H1 (cell line): ENCODE measurements around the gene DDX56. TPM values are rescaled to one million over a fixed set of nuclear protein-coding genes. Genes with fewer than 3 reads are reported as not detected.

ENCODE experiments used
- CTCF ChIA-PET: fragments of 300-600 bp; sonication (Branson Sonifier 250); formaldehyde crosslinking; loops from one replicate; lab custom pipeline; 2021; ENCODE audit not compliant: partially characterized antibody; lab: Charles Lee
- POLR2A ChIA-PET: fragments of 300-600 bp; sonication (Branson Sonifier 250); formaldehyde crosslinking; loops from one replicate; lab custom pipeline; 2021; ENCODE audit warnings: inconsistent platforms; ENCODE audit not compliant: partially characterized antibody; lab: Charles Lee
- DNase-seq, 2 experiments: peaks; one replicate each; pipeline versions ENCODE4 v3.0.0 to v3.0.0-alpha.2; 2010 to 2022; ENCODE audit warnings: low spot score in 2 of 2, low read depth in 1 of 2, mixed read lengths in 1 of 2
- FAIRE-seq: peaks from 2 replicates; lab custom pipeline; 2011; peaks lifted over from hg19 to GRCh38; lab: Jason Lieb, UNC
- H2AFZ ChIP-seq: 2 replicates; pipeline ENCODE4 v1.8.1; 2012; ENCODE audit warnings: low read length, inconsistent platforms
- H2AK5ac ChIP-seq: 2 replicates; pipeline ENCODE4 v1.6.1; 2013; ENCODE audit warnings: low read depth, low read length
- H2BK120ac ChIP-seq: replicated peaks from 2 replicates; pipeline ENCODE3; 2013; ENCODE audit warnings: low read depth, low read length, inconsistent platforms
- H2BK12ac ChIP-seq: 2 replicates; pipeline ENCODE4 v1.6.1; 2013; ENCODE audit warnings: low read depth, low read length
- H2BK15ac ChIP-seq: 2 replicates; pipeline ENCODE4 v1.6.1; 2013; ENCODE audit warnings: low read length
- H2BK20ac ChIP-seq: 2 replicates; pipeline ENCODE4 v1.6.1; 2013; ENCODE audit warnings: low read length
- H2BK5ac ChIP-seq: 2 replicates; pipeline ENCODE4 v1.6.1; 2013; ENCODE audit warnings: low read depth, low read length
- H3K14ac ChIP-seq: 2 replicates; pipeline ENCODE4 v1.6.1; 2013; ENCODE audit warnings: inconsistent platforms; ENCODE audit not compliant: insufficient read length
- H3K18ac ChIP-seq: 2 replicates; pipeline ENCODE4 v1.6.1; 2013; ENCODE audit warnings: low read length; ENCODE audit errors: extremely low read depth
- H3K23ac ChIP-seq: 2 replicates; pipeline ENCODE4 v1.6.1; 2013; ENCODE audit warnings: inconsistent platforms; ENCODE audit not compliant: insufficient read length
- H3K23me2 ChIP-seq: 2 replicates; pipeline ENCODE4 v1.6.1; 2013; ENCODE audit warnings: low read depth, low read length
- H3K27ac ChIP-seq: 2 replicates; pipeline ENCODE4 v1.6.1; 2011; ENCODE audit warnings: low read depth, low read length, inconsistent platforms
- H3K27me3 ChIP-seq, 4 experiments: replicated peaks in 1 of 4; 1 replicate in 1 of 4; 2 replicates in 3 of 4; pipeline versions ENCODE4 v1.6.1 to v1.8.1; 2011 to 2013; ENCODE audit warnings: low read length in 3 of 4, mild to moderate bottlenecking in 3 of 4, inconsistent platforms in 2 of 4, mixed read lengths in 2 of 4, moderate library complexity in 1 of 4; ENCODE audit not compliant: control insufficient read depth in 3 of 4, insufficient read depth in 3 of 4; ENCODE audit errors: extremely low read depth in 1 of 4
- H3K36me3 ChIP-seq, 4 experiments: 2 replicates each; pipeline versions ENCODE4 v1.6.1 to v1.8.1; 2011 to 2013; ENCODE audit warnings: mild to moderate bottlenecking in 4 of 4, low read length in 3 of 4, moderate library complexity in 2 of 4, control low read depth in 1 of 4, inconsistent platforms in 1 of 4; ENCODE audit not compliant: insufficient read depth in 4 of 4, control insufficient read depth in 2 of 4
- H3K4ac ChIP-seq: replicated peaks from 2 replicates; pipeline ENCODE3; 2013; ENCODE audit warnings: low read length, low read depth, mixed read lengths, inconsistent platforms; ENCODE audit not compliant: insufficient read length
- H3K4me1 ChIP-seq, 4 experiments: replicated peaks in 1 of 4; 1 replicate in 1 of 4; 2 replicates in 3 of 4; pipeline versions ENCODE4 v1.6.1 to v1.8.1; 2011 to 2013; ENCODE audit warnings: low read length in 3 of 4, inconsistent platforms in 2 of 4, mixed read lengths in 1 of 4; ENCODE audit not compliant: insufficient read depth in 4 of 4, control insufficient read depth in 3 of 4
- H3K4me2 ChIP-seq, 2 experiments: 2 replicates each; pipeline versions ENCODE4 v1.6.1 to v1.8.1; 2011 to 2013; ENCODE audit warnings: low read depth in 2 of 2, low read length in 2 of 2, control low read depth in 1 of 2, inconsistent platforms in 1 of 2, mild to moderate bottlenecking in 1 of 2; ENCODE audit not compliant: insufficient read depth in 1 of 2
- H3K4me3 ChIP-seq, 4 experiments: fragments of 200-600, 300-600 bp in 1 of 4; sonication (generic), shearing (Covaris generic), sonication (Bioruptor Twin) in 1 of 4; 2 replicates each; pipeline versions ENCODE4 v1.5.1 to v1.8.1; 2011 to 2016; ENCODE audit warnings: low read length in 4 of 4, low read depth in 3 of 4, control low read depth in 2 of 4, inconsistent platforms in 2 of 4, mild to moderate bottlenecking in 2 of 4, mixed read lengths in 1 of 4, moderate library complexity in 1 of 4; ENCODE audit not compliant: insufficient read depth in 2 of 4; ENCODE audit errors: extremely low read depth in 1 of 4
- H3K56ac ChIP-seq: replicated peaks from 2 replicates; pipeline ENCODE3; 2013; ENCODE audit warnings: low read depth, mild to moderate bottlenecking, mixed read lengths, low read length, inconsistent platforms; ENCODE audit not compliant: insufficient read length
- H3K79me1 ChIP-seq: 2 replicates; pipeline ENCODE4 v1.6.1; 2013; ENCODE audit warnings: low read depth, low read length, control low read depth
- H3K79me2 ChIP-seq, 2 experiments: 2 replicates each; pipeline versions ENCODE4 v1.6.1 to v1.8.1; 2012 to 2013; ENCODE audit warnings: low read length in 2 of 2, mild to moderate bottlenecking in 2 of 2, inconsistent platforms in 1 of 2; ENCODE audit not compliant: insufficient read depth in 2 of 2, control insufficient read depth in 1 of 2
- H3K9ac ChIP-seq, 4 experiments: replicated peaks in 1 of 4; 1 replicate in 1 of 4; 2 replicates in 3 of 4; pipeline versions ENCODE4 v1.6.1 to v1.8.1; 2011 to 2013; ENCODE audit warnings: low read depth in 3 of 4, low read length in 3 of 4, control low read depth in 2 of 4, mild to moderate bottlenecking in 2 of 4, moderate library complexity in 2 of 4, inconsistent platforms in 1 of 4; ENCODE audit errors: extremely low read depth in 1 of 4
- H3K9me3 ChIP-seq, 2 experiments: 2 replicates each; pipeline versions ENCODE4 v1.6.1 to v1.8.1; 2012 to 2013; ENCODE audit warnings: mild to moderate bottlenecking in 2 of 2, moderate library complexity in 2 of 2, control low read depth in 1 of 2, inconsistent platforms in 1 of 2, low read depth in 1 of 2, low read length in 1 of 2, mixed read lengths in 1 of 2; ENCODE audit not compliant: insufficient read depth in 2 of 2
- H4K20me1 ChIP-seq, 2 experiments: replicated peaks in 1 of 2; 2 replicates each; pipeline versions ENCODE3 to v1.8.1; 2011 to 2013; ENCODE audit warnings: inconsistent platforms in 2 of 2, low read length in 2 of 2, mild to moderate bottlenecking in 1 of 2; ENCODE audit not compliant: insufficient read depth in 2 of 2, control insufficient read depth in 1 of 2
- H4K5ac ChIP-seq: 2 replicates; pipeline ENCODE4 v1.6.1; 2013; ENCODE audit warnings: low read length, low read depth, mixed read lengths, inconsistent platforms; ENCODE audit not compliant: insufficient read length
- H4K8ac ChIP-seq: 2 replicates; pipeline ENCODE4 v1.8.0; 2013; ENCODE audit warnings: mild to moderate bottlenecking, moderate library complexity, low read length, inconsistent platforms; ENCODE audit not compliant: insufficient read depth; ENCODE audit errors: extremely low read depth
- H4K91ac ChIP-seq: replicated peaks from 2 replicates; pipeline ENCODE3; 2013; ENCODE audit warnings: low read length, mixed read lengths, inconsistent platforms; ENCODE audit not compliant: insufficient read length
- CBX5 ChIP-seq: fragments of 300-800, 300-1000 bp; sonication (generic); IDR thresholded peaks from 2 replicates; pipeline ENCODE4 v1.7.1; 2016; ENCODE audit warnings: antibody characterized with exemption, low read length, low read depth
- CEBPB ChIP-seq: IDR thresholded peaks from 2 replicates; pipeline ENCODE4 v1.6.1; 2012; ENCODE audit warnings: low read depth, low read length
- CHD2 ChIP-seq: IDR thresholded peaks from 2 replicates; pipeline ENCODE4 v1.6.1; 2012; ENCODE audit warnings: low read length, improper control_type of control experiment
- EZH2 ChIP-seq: fragments of 200-600 bp; sonication (generic); IDR thresholded peaks from 2 replicates; pipeline ENCODE4 v1.7.1; 2012; ENCODE audit warnings: low read depth, mild to moderate bottlenecking, moderate library complexity, low read length, inconsistent platforms; ENCODE audit not compliant: severe bottlenecking
- POLR2AphosphoS5 ChIP-seq: IDR thresholded peaks from 2 replicates; pipeline ENCODE4 v1.6.1; 2011; ENCODE audit warnings: low read depth, low read length
- SP1 ChIP-seq: IDR thresholded peaks from 2 replicates; pipeline ENCODE4 v1.6.1; 2011; ENCODE audit warnings: low read depth, low read length
- TAF1 ChIP-seq: IDR thresholded peaks from 2 replicates; pipeline ENCODE4 v1.6.1; 2011; ENCODE audit warnings: mild to moderate bottlenecking, low read depth, low read length
- TBP ChIP-seq: IDR thresholded peaks from 2 replicates; pipeline ENCODE4 v1.6.1; 2011; ENCODE audit warnings: low read depth, low read length, improper control_type of control experiment
- WGBS, 2 experiments: shearing (Covaris generic) in 1 of 2; methylation state at CpG; one replicate each; pipeline versions ENCODE4 v1.1.6 to v1.1.7; 2013 to 2015; ENCODE audit warnings: low lambda C conversion rate in 2 of 2, mixed read lengths in 2 of 2, inconsistent platforms in 1 of 2, low coverage in 1 of 2, missing lambda C conversion rate in 1 of 2; ENCODE audit not compliant: insufficient replicate concordance in 2 of 2, insufficient coverage in 1 of 2, insufficient read length in 1 of 2; ENCODE audit errors: extremely low coverage in 1 of 2, missing lambda C conversion rate in 1 of 2; 5-methylcytosine and 5-hydroxymethylcytosine counted together
- polyA plus RNA-seq, 7 experiments: library from polyadenylated mRNA; depleted of rRNA in 3 of 7; stranded (reverse) in 5 of 7; unstranded in 2 of 7; fragments of >200 nt in 5 of 7; fragments of 200-250 nt in 2 of 7; gene quantifications; 1 replicate in 5 of 7; 2 replicates in 1 of 7; 4 replicates in 1 of 7; pipeline versions ENCODE4 v1.2.1 to v1.2.3, GENCODE V29; 2011 to 2013; ENCODE audit warnings: missing spikeins in 2 of 7, mixed read lengths in 2 of 7
- total RNA-seq: library from RNA; stranded (reverse); fragmentation: NEBNext Ultra II Directional; extraction: Animal tissue kit (Norgen Biotek cat#: 25700); gene quantifications from 2 replicates; pipeline ENCODE4 v1.2.1, GENCODE V29; 2021
- TF ChIP-seq, protein P1 (sequence below): IDR thresholded peaks from 2 replicates; pipeline ENCODE4 v1.6.1; 2012; ENCODE audit warnings: inconsistent platforms

DDX56 gene
- total and polyA plus RNA-seq, 2 of the 8 experiments (the other 6 are each of a cell fraction or from before 2014, with no cell fraction given), result 56.9 to 81.6 TPM

DNA sequence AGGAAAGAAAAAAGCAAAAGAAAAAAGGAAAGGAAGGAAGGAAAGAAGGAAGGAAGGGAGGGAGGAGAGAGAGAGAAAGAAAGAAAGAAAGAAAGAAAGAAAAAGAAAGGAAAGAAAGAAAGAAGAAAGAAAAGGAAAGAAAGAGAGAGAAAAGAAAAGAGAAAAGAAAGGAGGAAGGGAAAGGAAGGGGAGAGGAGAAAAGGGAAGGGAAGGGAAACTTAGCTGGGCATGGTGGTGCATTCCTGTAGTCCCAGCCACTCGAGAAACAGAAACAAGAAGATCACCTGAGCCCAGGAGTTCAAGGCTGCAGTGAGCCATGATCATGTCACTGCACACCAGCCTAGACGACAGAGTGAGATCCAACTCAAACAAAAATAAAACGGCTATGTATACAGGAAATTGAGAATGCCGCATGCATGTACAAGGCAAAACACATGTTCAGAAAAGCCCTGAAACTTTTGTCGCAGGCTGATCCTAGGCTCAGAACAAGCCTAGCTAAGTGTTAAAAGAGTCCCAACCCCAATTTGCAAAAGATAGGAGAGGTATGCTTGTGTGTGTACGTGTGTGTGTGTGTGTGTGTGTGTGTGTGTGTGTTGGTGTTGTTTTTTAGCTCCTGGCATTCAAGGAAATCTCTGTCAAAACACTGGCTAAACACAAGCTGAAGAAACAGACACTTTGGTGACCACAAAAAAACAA lies 26.0 kb downstream of the DDX56 start:
- H3K4me1 ChIP-seq, result no peaks in the 10 kb centered on the region
- no peak overlapping the region for H3K14ac ChIP-seq
- H3K36me3 ChIP-seq, result no peaks in the 10 kb centered on the region
- no peaks in the 10 kb centered on the region for H3K79me2 ChIP-seq
- H2BK5ac ChIP-seq, result no peak overlapping the region
- no peak overlapping the region for H4K5ac ChIP-seq
- no peak overlapping the region for H3K27ac ChIP-seq
- H3K27me3 ChIP-seq, result no peaks in the 10 kb centered on the region
- H4K91ac ChIP-seq, result no peak overlapping the region
- FAIRE-seq (no peak), DNase-seq (no peak)
- no peak overlapping the region for H4K8ac ChIP-seq
- no peak overlapping the region for H2AK5ac ChIP-seq
- H3K4me3 ChIP-seq, result no peak overlapping the region
- H3K18ac ChIP-seq, result no peak overlapping the region
- CTCF ChIA-PET, result interaction anchor here (0.6 to 8.9 kb wide), 6 partner anchors 9 to 588 kb away, joined by 3 to 56 read pairs (median 4); no protein-coding TSS in a partner anchor
- POLR2A ChIA-PET, result interaction anchor here (0.9 to 3.0 kb wide), 5 partner anchors 13 to 22 kb away, joined by 3 to 12 read pairs (median 3); no protein-coding TSS in a partner anchor
- H2BK12ac ChIP-seq, result no peak overlapping the region
- no peak overlapping the region for H2BK120ac ChIP-seq
- H3K56ac ChIP-seq, result no peak overlapping the region
- WGBS, 2 experiments, result 76% methylated on average over 6 of the region's 6 CpGs; no CpG with 5 or more reads in 1 of the 2 experiments
- H4K20me1 ChIP-seq, result no peaks in the 10 kb centered on the region
- H3K23me2 ChIP-seq, result no peaks in the 10 kb centered on the region
- no peaks in the 10 kb centered on the region for H3K79me1 ChIP-seq
- no peaks in the 10 kb centered on the region for H3K9me3 ChIP-seq
- H2AFZ ChIP-seq, result peak overlapping the region; percentile 43
- no peak overlapping the region for H3K4me2 ChIP-seq
- no peak overlapping the region for H2BK20ac ChIP-seq
- no peak overlapping the region for H3K4ac ChIP-seq
- H3K23ac ChIP-seq, result no peak overlapping the region
- no peak overlapping the region for H3K9ac ChIP-seq
- H2BK15ac ChIP-seq, result no peak overlapping the region
- TF ChIP-seq CEBPB (no peak), SP1 (no peak), POLR2AphosphoS5 (no peak), TAF1 (no peak), CBX5 (no peak), TBP (no peak), CHD2 (no peak), EZH2 (no peak)
- TF ChIP-seq, protein P1, sequence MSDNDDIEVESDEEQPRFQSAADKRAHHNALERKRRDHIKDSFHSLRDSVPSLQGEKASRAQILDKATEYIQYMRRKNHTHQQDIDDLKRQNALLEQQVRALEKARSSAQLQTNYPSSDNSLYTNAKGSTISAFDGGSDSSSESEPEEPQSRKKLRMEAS, result no peak
